Vagina (tissue), 2 donors: ENCODE measurements around the gene ELANE. TPM values are rescaled to one million over a fixed set of nuclear protein-coding genes. Genes with fewer than 3 reads are reported as not detected.

Experiments
- DNase-seq, 2 donors: peaks; one replicate each; pipeline ENCODE4 v3.0.0-alpha.2; 2017; ENCODE audit errors: extremely low spot score in 2 of 2
- H3K27ac ChIP-seq: fragments of 200-600 bp; sonication (generic); one replicate; pipeline ENCODE4 v1.5.1; 2019
- H3K27me3 ChIP-seq: fragments of 200-600 bp; sonication (generic); one replicate; pipeline ENCODE4 v1.5.1; 2019
- H3K36me3 ChIP-seq, 2 donors: fragments of 200-600 bp; sonication (generic); one replicate each; pipeline ENCODE4 v1.5.1; 2017 to 2019
- H3K4me1 ChIP-seq: fragments of 200-600 bp; sonication (generic); one replicate; pipeline ENCODE4 v1.5.1; 2019
- H3K4me3 ChIP-seq, 2 donors: fragments of 200-600 bp; sonication (generic); 1 replicate in 1 of 2; 2 replicates in 1 of 2; pipeline ENCODE4 v1.5.1; 2016 to 2019
- H3K9me3 ChIP-seq: fragments of 200-600 bp; sonication (generic); one replicate; pipeline ENCODE4 v1.5.1; 2019
- CTCF ChIP-seq, 3 experiments: fragments of 450-650 bp in 2 of 3; fragments of 200-600 bp in 1 of 3; sonication (generic) in 1 of 3; IDR thresholded peaks; one replicate each; pipeline ENCODE4 v1.5.1; 2017 to 2019; ENCODE audit warnings: antibody characterized with exemption in 3 of 3, mild to moderate bottlenecking in 2 of 3, moderate library complexity in 2 of 3
- POLR2A ChIP-seq, 2 donors: fragments of 450-650 bp; IDR thresholded peaks; one replicate each; pipeline ENCODE4 v1.6.1; 2017; ENCODE audit warnings: antibody characterized with exemption in 2 of 2, mild to moderate bottlenecking in 2 of 2, moderate library complexity in 2 of 2
- POLR2AphosphoS5 ChIP-seq, 2 donors: sonication (generic); formaldehyde crosslinking; IDR thresholded peaks; one replicate each; pipeline ENCODE4 v1.9.0; 2017; ENCODE audit warnings: antibody characterized with exemption in 2 of 2, mild to moderate bottlenecking in 2 of 2, low read depth in 1 of 2; ENCODE audit not compliant: insufficient read depth in 1 of 2
- intact Hi-C: fragments of 100-400 bp; cut with DNase I; formaldehyde crosslinking; loops from one replicate; pipeline ENCODE4 v1.15.1; 2023
- total RNA-seq: library from RNA; depleted of rRNA; stranded (reverse); fragments of >200 nt; gene quantifications from one replicate; pipeline ENCODE4 v1.2.3, GENCODE V29; 2016

Gene ELANE
- total RNA-seq, 1 donor from 2014 or later = not detected

DNA sequence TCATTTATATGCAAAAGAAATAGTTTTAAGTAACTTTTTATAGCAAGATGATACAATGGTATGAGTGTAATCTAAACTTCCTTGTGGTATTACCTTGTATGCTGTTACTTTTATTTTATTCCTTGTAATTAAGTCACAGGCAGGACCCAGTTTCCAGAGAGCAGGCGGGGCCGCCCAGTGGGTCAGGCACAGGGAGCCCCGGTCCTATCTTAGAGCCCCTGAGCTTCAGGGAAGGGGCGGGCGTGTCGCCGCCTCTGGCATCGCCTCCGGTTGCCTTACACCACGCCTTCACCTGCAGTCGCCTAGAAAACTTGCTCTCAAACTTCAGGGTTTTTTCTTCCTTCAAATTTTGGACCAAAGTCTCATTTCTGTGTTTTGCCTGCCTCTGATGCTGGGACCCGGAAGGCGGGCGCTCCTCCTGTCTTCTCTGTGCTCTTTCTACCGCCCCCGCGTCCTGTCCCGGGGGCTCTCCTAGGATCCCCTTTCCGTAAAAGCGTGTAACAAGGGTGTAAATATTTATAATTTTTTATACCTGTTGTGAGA is 40.5 kb upstream of the ELANE start:
- DNase-seq = no peak
- no peaks in the 10 kb centered on the region for H3K27me3 ChIP-seq

DNA sequence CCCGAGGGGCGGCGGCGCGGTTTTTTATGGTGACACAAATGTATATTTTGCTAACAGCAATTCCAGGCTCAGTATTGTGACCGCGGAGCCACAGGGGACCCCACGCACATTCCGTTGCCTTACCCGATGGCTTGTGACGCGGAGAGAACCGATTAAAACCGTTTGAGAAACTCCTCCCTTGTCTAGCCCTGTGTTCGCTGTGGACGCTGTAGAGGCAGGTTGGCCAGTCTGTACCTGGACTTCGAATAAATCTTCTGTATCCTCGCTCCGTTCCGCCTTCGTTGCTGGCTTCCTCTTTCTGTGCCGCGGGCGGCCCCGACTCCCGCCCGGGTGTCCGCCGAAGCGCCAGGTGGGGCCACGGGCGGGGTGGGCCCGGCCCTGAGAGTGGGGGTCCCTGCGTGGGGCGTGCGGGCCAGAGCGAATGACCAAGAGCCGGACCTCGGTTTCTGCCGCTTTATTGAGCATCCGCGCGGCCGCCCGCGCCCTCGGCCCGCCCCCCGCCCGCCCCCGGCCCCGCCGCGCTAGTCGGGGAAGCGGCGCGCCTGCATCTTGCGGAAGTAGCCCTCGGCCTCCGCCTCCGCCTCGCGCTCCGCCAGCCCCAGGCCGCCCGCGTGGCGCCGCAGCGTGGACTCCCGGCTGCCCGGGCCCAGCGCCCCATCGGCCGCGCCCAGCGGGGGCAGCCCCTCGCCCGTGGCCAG is 39.9 kb upstream of the ELANE start:
- Histone ChIP-seq H3K4me3 (no peak overlapping the region), H3K9me3 (no peaks in the 10 kb centered on the region), H3K27ac (no peak overlapping the region), H3K4me1 (no peaks in the 10 kb centered on the region), H3K36me3 (peaks cover 0 to 48% of the 10 kb centered on the region in 2 donors), H3K27me3 (no peaks in the 10 kb centered on the region)
- intact Hi-C loops = no loop called here
- TF ChIP-seq POLR2A (IDR thresholded peaks at IDR 0.05) (no peak), CTCF (IDR thresholded peaks at IDR 0.05) (no peak), POLR2AphosphoS5 (IDR thresholded peaks at IDR 0.05; ENCODE audit: insufficient read depth in 1 of 2, low read depth in 1 of 2) (no peak)
- DNase-seq = no peak

More for the DNA sequence above, 40.5 kb upstream of the ELANE start:
- no peaks in the 10 kb centered on the region for H3K9me3 ChIP-seq
- intact Hi-C loops = no loop called here
- TF ChIP-seq POLR2AphosphoS5 (IDR thresholded peaks at IDR 0.05; ENCODE audit: insufficient read depth in 1 of 2, low read depth in 1 of 2) (no peak), POLR2A (IDR thresholded peaks at IDR 0.05) (no peak), CTCF (IDR thresholded peaks at IDR 0.05) (no peak)
- H3K4me3 ChIP-seq = no peak overlapping the region
- no peak overlapping the region for H3K27ac ChIP-seq
- peaks cover 0 to 54% of the 10 kb centered on the region in 2 donors for H3K36me3 ChIP-seq
- H3K4me1 ChIP-seq = no peaks in the 10 kb centered on the region

DNA sequence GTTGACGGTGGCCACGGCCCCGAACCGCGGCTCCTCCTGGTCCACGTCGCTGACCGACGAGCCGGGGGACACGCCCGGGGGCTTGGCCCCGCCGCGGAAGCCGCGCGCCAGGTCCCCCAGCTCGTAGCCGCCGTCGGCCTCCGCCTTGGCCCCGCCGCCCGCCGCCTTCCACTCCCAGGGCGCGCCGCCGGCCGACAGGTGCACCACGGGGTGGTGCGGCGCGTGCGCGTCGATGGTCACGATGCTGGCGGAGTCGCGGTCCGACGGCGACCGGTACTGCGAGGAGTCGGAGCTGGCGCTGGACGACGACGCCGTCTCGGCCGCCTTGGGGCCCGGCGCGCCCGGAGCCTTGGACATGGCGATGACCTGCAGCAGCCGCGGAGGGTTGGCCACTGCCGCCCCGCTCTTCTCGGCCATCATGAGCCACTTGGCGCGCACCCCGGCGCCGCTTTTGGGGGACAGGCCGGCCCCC is 39.3 kb upstream of the ELANE start:
- TF ChIP-seq POLR2AphosphoS5 (IDR thresholded peaks at IDR 0.05; ENCODE audit: insufficient read depth in 1 of 2, low read depth in 1 of 2) (no peak), CTCF (IDR thresholded peaks at IDR 0.05) (no peak), POLR2A (IDR thresholded peaks at IDR 0.05) (no peak)
- intact Hi-C loops = no loop called here
- H3K27me3 ChIP-seq = no peaks in the 10 kb centered on the region
- no peak for DNase-seq
- H3K36me3 ChIP-seq = peaks cover 0 to 44% of the 10 kb centered on the region in 2 donors
- no peaks in the 10 kb centered on the region for H3K9me3 ChIP-seq
- no peak overlapping the region for H3K27ac ChIP-seq
- no peak overlapping the region for H3K4me3 ChIP-seq
- no peaks in the 10 kb centered on the region for H3K4me1 ChIP-seq

DNA sequence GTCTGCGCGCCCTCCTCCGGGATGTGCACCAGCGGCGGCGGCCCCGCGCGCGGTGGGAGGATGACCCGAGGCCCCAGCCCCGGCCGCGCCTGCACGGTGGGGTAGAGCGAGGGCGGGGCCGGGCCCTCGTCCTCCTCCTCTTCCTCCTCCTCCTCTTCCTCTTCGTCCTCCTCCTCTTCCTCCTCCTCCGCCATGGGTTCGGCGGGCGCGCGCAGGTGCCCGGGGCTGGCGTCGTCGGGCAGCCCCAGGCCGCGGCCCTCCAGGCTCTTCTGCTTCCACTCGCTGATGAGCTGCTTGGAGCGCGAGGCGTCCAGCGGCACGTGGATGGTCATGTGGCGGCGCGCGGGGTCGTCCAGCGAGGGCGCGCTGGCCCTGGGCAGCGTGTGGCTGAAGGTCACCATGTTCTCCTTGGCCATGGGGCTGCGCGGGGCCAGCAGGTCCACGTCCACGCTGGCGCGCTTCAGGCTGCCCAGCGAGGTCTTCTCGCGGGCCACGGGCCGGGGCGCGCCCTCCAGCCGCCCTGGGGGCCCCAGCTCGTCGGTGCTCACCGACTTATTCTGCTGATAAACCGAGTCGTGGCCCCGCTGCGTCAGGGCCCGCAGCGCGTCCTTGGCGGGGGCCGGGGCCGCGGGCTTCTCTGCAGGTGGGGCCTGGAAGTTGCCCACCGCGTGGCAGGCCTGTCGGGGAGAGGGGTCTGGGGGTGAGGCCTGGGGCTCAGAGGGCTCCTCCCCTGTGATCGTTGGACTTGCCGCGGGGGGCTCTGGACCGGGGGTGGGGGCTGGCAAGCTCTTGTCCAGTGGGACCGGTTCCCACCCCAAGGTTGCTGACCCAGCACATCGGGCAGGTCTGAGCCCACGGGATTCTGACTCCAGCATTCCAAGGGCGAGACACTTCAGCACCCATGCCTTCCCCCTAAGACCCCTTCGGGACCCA is 38.6 kb upstream of the ELANE start:
- Histone ChIP-seq H3K27me3 (no peaks in the 10 kb centered on the region), H3K36me3 (peaks cover 0 to 37% of the 10 kb centered on the region in 2 donors), H3K27ac (no peak overlapping the region), H3K9me3 (no peaks in the 10 kb centered on the region), H3K4me3 (no peak overlapping the region), H3K4me1 (no peaks in the 10 kb centered on the region)
- DNase-seq = no peak
- TF ChIP-seq POLR2A (IDR thresholded peaks at IDR 0.05) (no peak), CTCF (IDR thresholded peaks at IDR 0.05) (no peak), POLR2AphosphoS5 (IDR thresholded peaks at IDR 0.05; ENCODE audit: insufficient read depth in 1 of 2, low read depth in 1 of 2) (no peak)
- intact Hi-C loops = no loop called here
